ENCODE results near the gene QRICH2. TPM values are rescaled to one million over a fixed set of nuclear protein-coding genes. Genes with fewer than 3 reads are reported as not detected.

Gene QRICH2
- total and polyA plus RNA-seq, 9 of the 15 experiments (the other 6 are each of a cell fraction or from before 2014, with no cell fraction given), result 0.03 to 1.6 (median 0.81) TPM

DNA sequence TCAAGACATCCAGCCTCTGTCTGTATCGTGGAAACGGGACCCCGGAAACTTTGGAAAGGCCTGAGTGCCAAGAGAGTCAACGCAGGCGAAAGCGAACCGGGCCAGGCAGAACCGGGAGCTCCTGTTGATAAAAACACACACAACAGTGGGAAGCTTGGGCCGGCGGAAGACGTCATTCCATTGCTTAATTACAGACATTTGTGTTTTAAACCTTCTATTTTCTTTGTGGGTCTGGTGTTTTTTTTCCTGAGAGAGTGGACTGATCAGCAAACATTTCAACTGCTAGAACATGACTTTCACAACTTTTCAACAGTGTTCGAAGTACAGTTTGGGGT lies 66.9 kb downstream of the QRICH2 start (continued):
- TF ChIP-seq, protein P1, sequence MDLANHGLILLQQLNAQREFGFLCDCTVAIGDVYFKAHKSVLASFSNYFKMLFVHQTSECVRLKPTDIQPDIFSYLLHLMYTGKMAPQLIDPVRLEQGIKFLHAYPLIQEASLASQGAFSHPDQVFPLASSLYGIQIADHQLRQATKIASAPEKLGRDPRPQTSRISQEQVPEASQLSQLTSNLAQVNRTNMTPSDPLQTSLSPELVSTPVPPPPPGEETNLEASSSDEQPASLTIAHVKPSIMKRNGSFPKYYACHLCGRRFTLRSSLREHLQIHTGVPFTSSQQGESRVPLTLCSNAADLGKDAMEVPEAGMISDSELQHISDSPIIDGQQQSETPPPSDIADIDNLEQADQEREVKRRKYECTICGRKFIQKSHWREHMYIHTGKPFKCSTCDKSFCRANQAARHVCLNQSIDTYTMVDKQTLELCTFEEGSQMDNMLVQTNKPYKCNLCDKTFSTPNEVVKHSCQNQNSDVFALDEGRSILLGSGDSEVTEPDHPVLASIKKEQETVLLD (IDR thresholded peaks at IDR 0.05), result no peak
- no peak for TF ChIP-seq ZNF644 (tag; IDR thresholded peaks at IDR 0.05; ENCODE audit: low read depth)
- no peak for TF ChIP-seq ZNF41 (CRISPR knock-in tag; conservative IDR thresholded peaks at IDR 0.05)
- TF ChIP-seq MYNN (IDR thresholded peaks at IDR 0.05), result no peak
- TF ChIP-seq MYNN (CRISPR knock-in tag; IDR thresholded peaks at IDR 0.05), result no peak
- no peak for TF ChIP-seq FOXK2 (conservative IDR thresholded peaks at IDR 0.05 in 1 of 2, IDR thresholded peaks at IDR 0.05 in 1 of 2; ENCODE audit: low read depth in 2 of 2)
- no peak for TF ChIP-seq ZNF253 (CRISPR knock-in tag; conservative IDR thresholded peaks at IDR 0.05)
- TF ChIP-seq TFAP4 (CRISPR knock-in tag; IDR thresholded peaks at IDR 0.05; ENCODE audit: borderline replicate concordance), result 0 out of 2 replicates have a peak, but pooled peaks have one; percentile 28
- TF ChIP-seq, protein P2, sequence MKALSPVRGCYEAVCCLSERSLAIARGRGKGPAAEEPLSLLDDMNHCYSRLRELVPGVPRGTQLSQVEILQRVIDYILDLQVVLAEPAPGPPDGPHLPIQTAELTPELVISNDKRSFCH (CRISPR knock-in tag; IDR thresholded peaks at IDR 0.05), result no peak
- TF ChIP-seq, protein P2 (tag; IDR thresholded peaks at IDR 0.05), result 0 out of 2 replicates have a peak, but pooled peaks have one; percentile 7
- TF ChIP-seq ZNF23 (CRISPR knock-in tag; IDR thresholded peaks at IDR 0.05), result no peak
- TF ChIP-seq, protein P3, sequence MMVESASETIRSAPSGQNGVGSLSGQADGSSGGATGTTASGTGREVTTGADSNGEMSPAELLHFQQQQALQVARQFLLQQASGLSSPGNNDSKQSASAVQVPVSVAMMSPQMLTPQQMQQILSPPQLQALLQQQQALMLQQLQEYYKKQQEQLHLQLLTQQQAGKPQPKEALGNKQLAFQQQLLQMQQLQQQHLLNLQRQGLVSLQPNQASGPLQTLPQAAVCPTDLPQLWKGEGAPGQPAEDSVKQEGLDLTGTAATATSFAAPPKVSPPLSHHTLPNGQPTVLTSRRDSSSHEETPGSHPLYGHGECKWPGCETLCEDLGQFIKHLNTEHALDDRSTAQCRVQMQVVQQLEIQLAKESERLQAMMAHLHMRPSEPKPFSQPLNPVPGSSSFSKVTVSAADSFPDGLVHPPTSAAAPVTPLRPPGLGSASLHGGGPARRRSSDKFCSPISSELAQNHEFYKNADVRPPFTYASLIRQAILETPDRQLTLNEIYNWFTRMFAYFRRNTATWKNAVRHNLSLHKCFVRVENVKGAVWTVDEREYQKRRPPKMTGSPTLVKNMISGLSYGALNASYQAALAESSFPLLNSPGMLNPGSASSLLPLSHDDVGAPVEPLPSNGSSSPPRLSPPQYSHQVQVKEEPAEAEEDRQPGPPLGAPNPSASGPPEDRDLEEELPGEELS (CRISPR knock-in tag; IDR thresholded peaks at IDR 0.05; ENCODE audit: borderline replicate concordance), result no peak
- TF ChIP-seq PATZ1 (CRISPR knock-in tag; IDR thresholded peaks at IDR 0.05; ENCODE audit: borderline replicate concordance), result no peak
- TF ChIP-seq EZH2 (IDR thresholded peaks at IDR 0.05; ENCODE audit: borderline replicate concordance, low read depth, low read length), result no peak
- TF ChIP-seq, protein P4, sequence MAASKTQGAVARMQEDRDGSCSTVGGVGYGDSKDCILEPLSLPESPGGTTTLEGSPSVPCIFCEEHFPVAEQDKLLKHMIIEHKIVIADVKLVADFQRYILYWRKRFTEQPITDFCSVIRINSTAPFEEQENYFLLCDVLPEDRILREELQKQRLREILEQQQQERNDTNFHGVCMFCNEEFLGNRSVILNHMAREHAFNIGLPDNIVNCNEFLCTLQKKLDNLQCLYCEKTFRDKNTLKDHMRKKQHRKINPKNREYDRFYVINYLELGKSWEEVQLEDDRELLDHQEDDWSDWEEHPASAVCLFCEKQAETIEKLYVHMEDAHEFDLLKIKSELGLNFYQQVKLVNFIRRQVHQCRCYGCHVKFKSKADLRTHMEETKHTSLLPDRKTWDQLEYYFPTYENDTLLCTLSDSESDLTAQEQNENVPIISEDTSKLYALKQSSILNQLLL (CRISPR knock-in tag; IDR thresholded peaks at IDR 0.05; ENCODE audit: borderline replicate concordance), result no peak
- no peak for TF ChIP-seq HMG20B (CRISPR knock-in tag; IDR thresholded peaks at IDR 0.05)
- no peak for TF ChIP-seq SMC3 (conservative IDR thresholded peaks at IDR 0.05; ENCODE audit: insufficient read depth, low read depth, low read length)
- no peak for TF ChIP-seq CCNT2 (IDR thresholded peaks at IDR 0.05; ENCODE audit: borderline replicate concordance, extremely low read depth, insufficient read length, low read depth, low read length)
- TF ChIP-seq ZNF668 (CRISPR knock-in tag; IDR thresholded peaks at IDR 0.05), result no peak
- TF ChIP-seq ATF7 (IDR thresholded peaks at IDR 0.05), result peak; percentile 43; the same call in 1 of the 2 replicates
- TF ChIP-seq BRD4 (IDR thresholded peaks at IDR 0.05), result no peak
- no peak for TF ChIP-seq SIRT6 (IDR thresholded peaks at IDR 0.05; ENCODE audit: low read depth, low read length)

All from K562 (cell line).